ENCODE results near the gene CHCHD4.
A peak's percentile ranks its signal among the peaks of the same experiment; 100 is the strongest.

DNA sequence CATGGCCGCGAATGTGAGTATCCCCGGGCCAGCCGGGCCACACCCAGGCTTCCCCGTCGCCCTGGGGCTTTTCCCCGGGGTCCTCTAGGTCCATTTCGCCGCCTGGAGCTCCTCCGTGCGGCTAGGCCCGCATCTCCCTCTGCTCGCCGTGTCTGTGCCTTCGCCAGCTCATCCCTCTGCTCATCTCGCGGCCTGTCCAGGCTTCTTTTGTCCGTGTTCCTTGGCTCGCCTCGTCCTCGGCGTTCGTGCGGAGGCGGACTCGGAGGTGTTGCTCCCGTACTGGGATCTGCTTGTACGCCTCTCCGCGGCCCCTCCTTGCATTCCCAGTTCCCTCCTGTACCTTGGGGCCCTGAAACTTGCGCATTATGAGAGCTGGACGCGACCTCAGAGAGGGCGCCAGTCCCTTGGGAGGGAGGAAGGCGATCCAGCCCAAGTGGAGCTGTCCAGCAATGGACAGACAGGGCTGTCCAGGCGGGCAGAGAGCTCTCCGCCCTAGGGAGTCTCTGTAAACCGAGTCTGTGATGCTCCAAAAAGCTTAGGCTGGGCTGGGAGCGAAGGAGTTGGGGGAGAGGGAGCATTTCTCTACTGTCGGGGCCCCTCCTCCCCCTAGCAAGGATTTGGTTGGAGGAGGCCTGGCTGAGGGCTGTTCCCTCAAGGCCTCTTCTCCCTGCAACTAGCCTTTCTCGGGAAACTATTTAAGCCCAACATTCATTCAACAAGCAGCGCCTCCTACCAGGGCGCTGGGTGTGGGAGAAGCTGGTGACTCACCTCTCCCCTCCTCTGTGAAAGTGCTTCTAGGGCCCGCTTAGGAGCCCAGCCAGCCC is 735 bp upstream of the CHCHD4 start:
- TF ChIP-seq, protein P1, sequence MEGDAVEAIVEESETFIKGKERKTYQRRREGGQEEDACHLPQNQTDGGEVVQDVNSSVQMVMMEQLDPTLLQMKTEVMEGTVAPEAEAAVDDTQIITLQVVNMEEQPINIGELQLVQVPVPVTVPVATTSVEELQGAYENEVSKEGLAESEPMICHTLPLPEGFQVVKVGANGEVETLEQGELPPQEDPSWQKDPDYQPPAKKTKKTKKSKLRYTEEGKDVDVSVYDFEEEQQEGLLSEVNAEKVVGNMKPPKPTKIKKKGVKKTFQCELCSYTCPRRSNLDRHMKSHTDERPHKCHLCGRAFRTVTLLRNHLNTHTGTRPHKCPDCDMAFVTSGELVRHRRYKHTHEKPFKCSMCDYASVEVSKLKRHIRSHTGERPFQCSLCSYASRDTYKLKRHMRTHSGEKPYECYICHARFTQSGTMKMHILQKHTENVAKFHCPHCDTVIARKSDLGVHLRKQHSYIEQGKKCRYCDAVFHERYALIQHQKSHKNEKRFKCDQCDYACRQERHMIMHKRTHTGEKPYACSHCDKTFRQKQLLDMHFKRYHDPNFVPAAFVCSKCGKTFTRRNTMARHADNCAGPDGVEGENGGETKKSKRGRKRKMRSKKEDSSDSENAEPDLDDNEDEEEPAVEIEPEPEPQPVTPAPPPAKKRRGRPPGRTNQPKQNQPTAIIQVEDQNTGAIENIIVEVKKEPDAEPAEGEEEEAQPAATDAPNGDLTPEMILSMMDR (IDR thresholded peaks at IDR 0.05) = no peak
- TF ChIP-seq POLR2AphosphoS5 (IDR thresholded peaks at IDR 0.05; ENCODE audit: low read depth, low read length) (no peak), TCF7L2 (IDR thresholded peaks at IDR 0.05; ENCODE audit: low read depth, low read length) (no peak), SIN3A (IDR thresholded peaks at IDR 0.05; ENCODE audit: borderline replicate concordance, insufficient read depth, low read depth, low read length) (0 out of 2 replicates have a peak, but pooled peaks have one; percentile 44)
- TF ChIP-seq, protein P2, sequence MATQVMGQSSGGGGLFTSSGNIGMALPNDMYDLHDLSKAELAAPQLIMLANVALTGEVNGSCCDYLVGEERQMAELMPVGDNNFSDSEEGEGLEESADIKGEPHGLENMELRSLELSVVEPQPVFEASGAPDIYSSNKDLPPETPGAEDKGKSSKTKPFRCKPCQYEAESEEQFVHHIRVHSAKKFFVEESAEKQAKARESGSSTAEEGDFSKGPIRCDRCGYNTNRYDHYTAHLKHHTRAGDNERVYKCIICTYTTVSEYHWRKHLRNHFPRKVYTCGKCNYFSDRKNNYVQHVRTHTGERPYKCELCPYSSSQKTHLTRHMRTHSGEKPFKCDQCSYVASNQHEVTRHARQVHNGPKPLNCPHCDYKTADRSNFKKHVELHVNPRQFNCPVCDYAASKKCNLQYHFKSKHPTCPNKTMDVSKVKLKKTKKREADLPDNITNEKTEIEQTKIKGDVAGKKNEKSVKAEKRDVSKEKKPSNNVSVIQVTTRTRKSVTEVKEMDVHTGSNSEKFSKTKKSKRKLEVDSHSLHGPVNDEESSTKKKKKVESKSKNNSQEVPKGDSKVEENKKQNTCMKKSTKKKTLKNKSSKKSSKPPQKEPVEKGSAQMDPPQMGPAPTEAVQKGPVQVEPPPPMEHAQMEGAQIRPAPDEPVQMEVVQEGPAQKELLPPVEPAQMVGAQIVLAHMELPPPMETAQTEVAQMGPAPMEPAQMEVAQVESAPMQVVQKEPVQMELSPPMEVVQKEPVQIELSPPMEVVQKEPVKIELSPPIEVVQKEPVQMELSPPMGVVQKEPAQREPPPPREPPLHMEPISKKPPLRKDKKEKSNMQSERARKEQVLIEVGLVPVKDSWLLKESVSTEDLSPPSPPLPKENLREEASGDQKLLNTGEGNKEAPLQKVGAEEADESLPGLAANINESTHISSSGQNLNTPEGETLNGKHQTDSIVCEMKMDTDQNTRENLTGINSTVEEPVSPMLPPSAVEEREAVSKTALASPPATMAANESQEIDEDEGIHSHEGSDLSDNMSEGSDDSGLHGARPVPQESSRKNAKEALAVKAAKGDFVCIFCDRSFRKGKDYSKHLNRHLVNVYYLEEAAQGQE (IDR thresholded peaks at IDR 0.05; ENCODE audit: insufficient read depth in 1 of 2, low read depth in 2 of 2, low read length in 1 of 2) = peak; percentile 89 to 94

Data from Panc1 (cell line).